Measurements from ENCODE around the gene PTPRN2. TPM values are rescaled to one million over a fixed set of nuclear protein-coding genes. Genes with fewer than 3 reads are reported as not detected.

The PTPRN2 gene
- total and polyA plus RNA-seq, 9 of the 15 experiments (the other 6 are each of a cell fraction or from before 2014, with no cell fraction given) = not detected

GRCh38 chr7:157683747-157684156, 903.9 kb downstream of the PTPRN2 start:
- Histone ChIP-seq H3K36me3 (ENCODE audit: control insufficient read depth, insufficient read depth, low read length) (no peaks in the 10 kb centered on the region), H3K4me3 (no peak overlapping the region), H4K20me1 (replicated peaks; ENCODE audit: control insufficient read depth, insufficient read depth, low read length) (peaks cover 9% of the 10 kb centered on the region; the same call in 1 of the 2 replicates), H3K79me2 (ENCODE audit: control insufficient read depth, insufficient read depth, low read length) (no peaks in the 10 kb centered on the region), H3K9ac (ENCODE audit: insufficient read depth in 1 of 2, low read depth in 2 of 2, low read length in 2 of 2) (no peak overlapping the region), H3K27ac (ENCODE audit: extremely low read depth, low read depth, low read length) (no peak overlapping the region), H3K9me3 (replicated peaks; ENCODE audit: control insufficient read depth, insufficient read depth, low read depth, low read length) (no peaks in the 10 kb centered on the region), H3K9me1 (ENCODE audit: control insufficient read depth, insufficient read depth, low read length) (no peaks in the 10 kb centered on the region), H3K27me3 (ENCODE audit: control insufficient read depth in 2 of 2, insufficient read depth in 2 of 2, low read length in 2 of 2) (peaks cover 49 to 65% of the 10 kb centered on the region in 2 experiments), H3K4me2 (ENCODE audit: insufficient read depth, low read length) (no peak overlapping the region), H3K4me1 (replicated peaks in 1 of 2; ENCODE audit: control insufficient read depth in 2 of 2, insufficient read depth in 2 of 2, low read length in 2 of 2) (peaks cover 0 to 4% of the 10 kb centered on the region in 2 experiments; a peak in 1 of 5 replicates), H2AFZ (ENCODE audit: low read depth, low read length) (no peak overlapping the region)
- intact Hi-C loops (cut with micrococcal nuclease) = no loop called here
- 13% methylated on average over 20 of the region's 20 CpGs for WGBS (ENCODE audit: insufficient coverage, low coverage, missing lambda C conversion rate)
- DNase-seq (ENCODE audit: extremely low read depth in 1 of 4, low spot score in 3 of 4) = no peak
- CTCF ChIA-PET (ENCODE audit: low intra/inter-chr PET ratio) = no interaction called here
- BruUV-seq (replicated peaks) = no TSS peak
- POLR2A ChIA-PET = no interaction called here
- in situ Hi-C loops (cut with MboI) = no loop called here
- ATAC-seq = no peak
- FAIRE-seq = no peak
- no peak for TF ChIP-seq SP1 (CRISPR knock-in tag; IDR thresholded peaks at IDR 0.05)
- TF ChIP-seq MITF (IDR thresholded peaks at IDR 0.05) = no peak
- TF ChIP-seq ZNF121 (CRISPR knock-in tag; conservative IDR thresholded peaks at IDR 0.05) = no peak
- TF ChIP-seq STAT5B (CRISPR knock-in tag; IDR thresholded peaks at IDR 0.05) = no peak
- TF ChIP-seq NR4A1 (CRISPR knock-in tag; IDR thresholded peaks at IDR 0.05) = no peak
- TF ChIP-seq NR4A1 (tag; IDR thresholded peaks at IDR 0.05) = no peak
- no peak for TF ChIP-seq UBTF (IDR thresholded peaks at IDR 0.05; ENCODE audit: borderline replicate concordance in 1 of 2, low read depth in 2 of 2, low read length in 2 of 2)
- no peak for TF ChIP-seq ZNF507 (tag; conservative IDR thresholded peaks at IDR 0.05)
- no peak for TF ChIP-seq ZNF764 (CRISPR knock-in tag; IDR thresholded peaks at IDR 0.05; ENCODE audit: low read depth)
- TF ChIP-seq NCOA6 (IDR thresholded peaks at IDR 0.05) = no peak
- TF ChIP-seq NFYB (IDR thresholded peaks at IDR 0.05; ENCODE audit: extremely low read depth, insufficient read length) = no peak
- TF ChIP-seq E4F1 (CRISPR knock-in tag; IDR thresholded peaks at IDR 0.05; ENCODE audit: borderline replicate concordance) = no peak
- no peak for TF ChIP-seq ETV5 (CRISPR knock-in tag; IDR thresholded peaks at IDR 0.05; ENCODE audit: low read depth)
- no peak for TF ChIP-seq STAT6 (CRISPR knock-in tag; IDR thresholded peaks at IDR 0.05)
- no peak for TF ChIP-seq HNRNPH1 (optimal IDR thresholded peaks at IDR 0.05; ENCODE audit: low read depth, low read length)
